ENCODE results near the gene PRDX5.

- TF ChIP-seq EZH2 (IDR thresholded peaks at IDR 0.05; ENCODE audit: borderline replicate concordance, low read length) = no peak
- no peak for TF ChIP-seq CTCF (IDR thresholded peaks at IDR 0.05; ENCODE audit: low read length)
Measured at GRCh38 chr11:64352995-64353714, 35.2 kb downstream of the PRDX5 start.

All from OCI-LY1 (cell line).